Calu3 (cell line): Measurements from ENCODE around the gene ECEL1. TPM values are rescaled to one million over a fixed set of nuclear protein-coding genes. Genes with fewer than 3 reads are reported as not detected.

Experiments
- BruUV-seq: library from RNA; stranded (reverse); fragments of 400-500 nt; replicated peaks from 2 replicates; lab custom pipeline; 2021; lab: Mats Ljungman, UMichigan
- CTCF ChIA-PET: fragments of 300-600 bp; sonication (Branson Sonifier 250); formaldehyde crosslinking; loops from one replicate; lab custom pipeline; 2022; ENCODE audit warnings: antibody characterized with exemption; lab: Charles Lee
- DNase-seq: peaks from one replicate; pipeline ENCODE4 v3.0.0; 2022
- H3K27ac Mint-ChIP-seq: one replicate; pipeline ENCODE4 v1.8.0; 2022; ENCODE audit warnings: mixed read lengths; ENCODE audit not compliant: unreplicated experiment
- H3K27me3 Mint-ChIP-seq: one replicate; pipeline ENCODE4 v1.8.0; 2022; ENCODE audit warnings: mixed read lengths; ENCODE audit not compliant: unreplicated experiment
- H3K36me3 Mint-ChIP-seq: one replicate; pipeline ENCODE4 v1.8.0; 2022; ENCODE audit warnings: mild to moderate bottlenecking, moderate library complexity, mixed read lengths; ENCODE audit not compliant: insufficient read depth, unreplicated experiment
- H3K4me1 Mint-ChIP-seq: one replicate; pipeline ENCODE4 v1.8.0; 2022; ENCODE audit warnings: mild to moderate bottlenecking, low read depth, mixed read lengths; ENCODE audit not compliant: unreplicated experiment
- H3K4me3 Mint-ChIP-seq: one replicate; pipeline ENCODE4 v1.8.0; 2022; ENCODE audit warnings: mild to moderate bottlenecking, low read depth, moderate library complexity, mixed read lengths; ENCODE audit not compliant: unreplicated experiment
- H3K9me3 Mint-ChIP-seq: one replicate; pipeline ENCODE4 v1.8.0; 2022; ENCODE audit warnings: low read depth, mixed read lengths; ENCODE audit not compliant: unreplicated experiment
- intact Hi-C: fragments of 100-400 bp; cut with micrococcal nuclease; formaldehyde crosslinking; loops from one replicate; pipeline ENCODE4 v1.10.0; 2022; ENCODE audit not compliant: unreplicated experiment
- total RNA-seq: library from RNA; stranded (reverse); gene quantifications from 2 replicates; pipeline ENCODE4 v1.2.3, GENCODE V29; 2022
- TF ChIP-seq, protein P1 (sequence below): fragments of 200-600 bp; IDR thresholded peaks from one replicate; pipeline ENCODE4 v1.8.0; 2022; ENCODE audit warnings: antibody characterized with exemption; ENCODE audit not compliant: unreplicated experiment

The ECEL1 gene
- total RNA-seq, 1 experiment from 2014 or later: not detected

DNA sequence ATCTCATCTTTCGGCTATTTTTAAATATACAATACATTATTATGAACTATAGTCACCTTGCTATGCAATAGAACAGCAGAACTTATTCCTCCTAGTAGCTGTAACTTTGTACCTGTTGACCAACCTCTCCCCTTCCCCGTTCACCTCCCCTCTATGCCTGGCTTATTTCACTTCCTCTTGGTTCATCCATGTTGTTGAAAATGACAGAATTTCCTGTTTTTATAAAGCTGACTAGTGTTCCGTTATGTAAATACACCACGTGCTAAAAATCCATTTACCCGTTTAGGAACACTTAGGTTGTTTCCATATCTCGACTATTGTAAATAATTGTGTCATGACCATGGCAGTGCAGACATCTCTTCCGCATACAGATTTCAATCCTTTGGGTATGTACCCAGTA is 21.4 kb downstream of the ECEL1 start:
- intact Hi-C loops: no loop called here
- BruUV-seq: no TSS peak
- TF ChIP-seq, protein P1, sequence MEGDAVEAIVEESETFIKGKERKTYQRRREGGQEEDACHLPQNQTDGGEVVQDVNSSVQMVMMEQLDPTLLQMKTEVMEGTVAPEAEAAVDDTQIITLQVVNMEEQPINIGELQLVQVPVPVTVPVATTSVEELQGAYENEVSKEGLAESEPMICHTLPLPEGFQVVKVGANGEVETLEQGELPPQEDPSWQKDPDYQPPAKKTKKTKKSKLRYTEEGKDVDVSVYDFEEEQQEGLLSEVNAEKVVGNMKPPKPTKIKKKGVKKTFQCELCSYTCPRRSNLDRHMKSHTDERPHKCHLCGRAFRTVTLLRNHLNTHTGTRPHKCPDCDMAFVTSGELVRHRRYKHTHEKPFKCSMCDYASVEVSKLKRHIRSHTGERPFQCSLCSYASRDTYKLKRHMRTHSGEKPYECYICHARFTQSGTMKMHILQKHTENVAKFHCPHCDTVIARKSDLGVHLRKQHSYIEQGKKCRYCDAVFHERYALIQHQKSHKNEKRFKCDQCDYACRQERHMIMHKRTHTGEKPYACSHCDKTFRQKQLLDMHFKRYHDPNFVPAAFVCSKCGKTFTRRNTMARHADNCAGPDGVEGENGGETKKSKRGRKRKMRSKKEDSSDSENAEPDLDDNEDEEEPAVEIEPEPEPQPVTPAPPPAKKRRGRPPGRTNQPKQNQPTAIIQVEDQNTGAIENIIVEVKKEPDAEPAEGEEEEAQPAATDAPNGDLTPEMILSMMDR: no peak
- Mint-ChIP-seq H3K4me3 (no peak overlapping the region), H3K9me3 (no peaks in the 10 kb centered on the region), H3K27me3 (peaks cover 73% of the 10 kb centered on the region), H3K4me1 (no peaks in the 10 kb centered on the region), H3K36me3 (no peaks in the 10 kb centered on the region), H3K27ac (no peak overlapping the region)
- DNase-seq: no peak
- CTCF ChIA-PET: interaction anchor here (2.2 kb wide), 1 partner anchor 10 kb away, joined by 6 read pairs; no protein-coding TSS in a partner anchor

DNA sequence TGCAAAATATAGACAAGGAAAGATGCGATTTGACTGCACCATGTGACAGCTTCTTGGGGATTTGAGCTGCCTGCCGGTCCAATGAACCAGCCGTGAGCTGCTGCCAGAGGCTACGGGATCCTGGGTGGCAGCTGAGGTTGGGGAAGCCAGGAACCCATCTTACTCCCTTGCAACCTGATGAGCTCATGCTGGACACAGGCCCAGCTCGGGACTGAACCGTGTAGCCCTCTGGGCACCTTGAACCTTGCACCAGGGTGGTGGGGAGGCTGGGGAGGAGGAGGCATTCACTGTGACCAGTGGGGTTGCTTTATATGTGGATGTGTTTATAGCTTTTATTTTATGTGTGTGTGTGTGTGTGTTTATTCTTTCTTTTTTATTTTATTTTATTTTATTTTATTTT is 22.6 kb downstream of the ECEL1 start:
- no TSS peak for BruUV-seq
- intact Hi-C loops: no loop called here
- no peak for DNase-seq
- Mint-ChIP-seq H3K4me3 (no peak overlapping the region), H3K27ac (no peak overlapping the region), H3K36me3 (no peaks in the 10 kb centered on the region), H3K27me3 (peaks cover 78% of the 10 kb centered on the region), H3K9me3 (no peaks in the 10 kb centered on the region), H3K4me1 (no peaks in the 10 kb centered on the region)
- TF ChIP-seq, protein P1: no peak
- CTCF ChIA-PET: interaction anchor here (2.2 kb wide), 1 partner anchor 11 kb away, joined by 6 read pairs; no protein-coding TSS in a partner anchor

DNA sequence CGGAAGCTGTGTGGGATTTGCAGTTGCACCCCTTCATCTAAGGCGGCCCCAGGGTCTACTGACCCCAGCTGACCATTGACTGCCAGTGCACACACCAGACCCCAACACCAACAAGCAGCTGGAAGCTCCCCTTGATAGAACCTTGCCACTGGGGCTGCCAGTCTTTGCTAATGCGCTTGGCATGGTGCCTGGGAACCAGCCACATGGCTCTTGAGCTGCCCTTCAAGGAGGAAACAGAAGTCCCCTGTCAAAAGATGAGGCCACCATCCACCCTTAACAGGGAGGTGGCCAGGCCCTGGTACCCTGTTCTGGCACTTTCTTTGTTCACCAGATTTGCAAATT is 23.1 kb downstream of the ECEL1 start:
- intact Hi-C loops: no loop called here
- Mint-ChIP-seq H3K27ac (no peak overlapping the region), H3K9me3 (no peaks in the 10 kb centered on the region), H3K36me3 (no peaks in the 10 kb centered on the region), H3K27me3 (peaks cover 78% of the 10 kb centered on the region), H3K4me3 (no peak overlapping the region), H3K4me1 (no peaks in the 10 kb centered on the region)
- CTCF ChIA-PET: interaction anchor here (2.2 kb wide), 1 partner anchor 12 kb away, joined by 6 read pairs; no protein-coding TSS in a partner anchor
- DNase-seq: no peak
- TF ChIP-seq, protein P1: no peak
- BruUV-seq: no TSS peak

DNA sequence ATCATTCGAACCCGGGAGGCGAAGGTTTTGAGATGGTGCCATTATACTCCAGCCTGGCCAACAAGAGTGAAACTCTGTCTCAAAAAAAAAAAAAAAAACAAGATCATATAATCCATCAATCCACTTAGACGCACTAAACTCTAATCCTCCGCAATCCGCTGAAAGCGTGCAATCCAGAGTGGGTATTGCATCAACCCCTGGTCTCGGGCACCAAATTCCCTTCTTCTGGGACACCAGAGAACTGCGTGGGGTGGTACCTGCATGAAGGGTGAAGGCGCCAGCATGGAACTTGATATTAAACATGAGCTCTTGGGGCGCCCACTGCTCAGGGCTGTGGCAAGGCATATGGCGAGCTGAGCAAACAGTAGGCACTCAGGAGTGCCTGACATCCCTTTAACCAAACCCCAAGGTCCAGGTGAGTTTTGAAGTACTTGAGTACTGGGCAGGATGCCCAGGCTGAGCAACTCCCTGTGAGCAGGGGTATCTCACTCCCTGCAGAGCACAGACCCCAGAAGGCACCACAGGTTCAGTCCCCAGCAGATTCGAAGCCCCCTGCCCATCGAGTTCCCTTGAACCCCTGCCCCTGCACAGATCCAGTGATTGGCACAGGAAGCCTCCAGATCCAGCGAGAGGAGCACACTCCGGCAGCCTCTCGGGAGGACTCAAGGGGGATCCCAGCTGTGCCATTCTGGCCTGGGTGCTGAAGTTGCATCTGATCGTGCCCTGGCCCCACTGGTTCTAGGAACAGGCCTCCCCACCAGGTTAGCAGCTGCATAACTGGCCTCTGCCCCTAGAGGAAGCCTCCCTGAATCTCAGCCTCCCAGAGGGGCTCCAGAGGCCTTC is 23.7 kb downstream of the ECEL1 start:
- H3K4me3 Mint-ChIP-seq: no peak overlapping the region
- H3K27ac Mint-ChIP-seq: no peak overlapping the region
- no peak for DNase-seq
- CTCF ChIA-PET: interaction anchor here (0.6 kb wide), 1 partner anchor 128 kb away, joined by 7 read pairs; no protein-coding TSS in a partner anchor
- intact Hi-C loops: no loop called here
- TF ChIP-seq, protein P1: no peak
- peaks cover 78% of the 10 kb centered on the region for H3K27me3 Mint-ChIP-seq
- H3K4me1 Mint-ChIP-seq: no peaks in the 10 kb centered on the region
- H3K9me3 Mint-ChIP-seq: no peaks in the 10 kb centered on the region
- BruUV-seq: no TSS peak
- no peaks in the 10 kb centered on the region for H3K36me3 Mint-ChIP-seq
